GM10847 (cell line): Measurements from ENCODE around the gene EPHA4.

Experiments used
- POLR2A ChIP-seq: IDR thresholded peaks from 2 replicates; pipeline ENCODE4 v1.6.1; 2011; ENCODE audit not compliant: insufficient read length; ENCODE audit errors: extremely low read depth

Gene EPHA4

DNA sequence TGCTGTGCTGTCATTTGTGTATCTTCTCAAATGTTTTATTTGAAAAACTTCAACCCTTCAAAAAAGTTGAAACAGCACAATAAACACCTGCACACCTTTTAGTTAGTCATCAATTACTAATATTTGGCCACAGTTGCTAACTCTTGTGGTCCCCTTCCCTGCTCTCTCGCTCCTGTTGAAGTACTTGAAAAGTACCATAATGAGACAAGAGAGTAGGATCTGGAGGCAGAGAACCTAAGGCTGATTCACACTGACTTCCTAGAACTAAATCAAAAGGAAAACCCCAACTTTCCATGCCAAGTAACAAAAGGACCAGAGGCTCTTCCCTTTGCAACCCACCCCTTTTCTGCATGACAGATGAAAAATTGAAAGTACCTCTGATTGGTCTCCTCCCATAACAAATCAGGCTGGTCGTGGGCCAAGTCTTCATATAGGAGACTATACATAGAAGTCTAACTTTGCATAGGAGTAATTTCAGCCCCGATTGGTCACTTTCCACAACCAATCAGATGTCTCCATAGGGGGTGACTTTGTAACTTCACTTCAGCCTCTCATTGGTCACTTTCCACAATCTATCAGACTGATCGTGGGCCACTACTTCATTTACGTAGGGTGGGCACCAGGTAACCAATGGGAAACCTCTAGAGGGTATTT, 179.7 kb downstream of the EPHA4 start:
- TF ChIP-seq POLR2A, result no peak

DNA sequence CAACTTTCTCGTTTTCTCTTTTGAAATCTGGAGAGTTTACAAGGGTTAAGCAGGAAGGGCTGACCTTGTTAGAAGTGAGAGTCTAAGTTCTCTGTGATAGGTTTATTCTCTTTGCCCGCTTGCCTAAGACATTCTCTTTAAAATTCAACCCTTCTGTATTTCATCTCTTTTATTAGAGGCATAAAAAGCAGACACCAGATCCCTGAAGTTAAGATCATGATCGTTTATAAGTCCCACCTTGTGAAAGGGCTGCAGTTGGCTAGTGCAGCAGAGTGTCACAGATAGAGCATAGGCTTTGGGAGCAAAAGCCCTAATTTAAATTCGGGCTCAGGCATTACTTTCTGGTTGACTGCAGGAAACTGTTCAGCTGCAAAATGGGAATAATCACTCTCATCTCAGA, 181.2 kb downstream of the EPHA4 start:
- TF ChIP-seq POLR2A, result no peak

DNA sequence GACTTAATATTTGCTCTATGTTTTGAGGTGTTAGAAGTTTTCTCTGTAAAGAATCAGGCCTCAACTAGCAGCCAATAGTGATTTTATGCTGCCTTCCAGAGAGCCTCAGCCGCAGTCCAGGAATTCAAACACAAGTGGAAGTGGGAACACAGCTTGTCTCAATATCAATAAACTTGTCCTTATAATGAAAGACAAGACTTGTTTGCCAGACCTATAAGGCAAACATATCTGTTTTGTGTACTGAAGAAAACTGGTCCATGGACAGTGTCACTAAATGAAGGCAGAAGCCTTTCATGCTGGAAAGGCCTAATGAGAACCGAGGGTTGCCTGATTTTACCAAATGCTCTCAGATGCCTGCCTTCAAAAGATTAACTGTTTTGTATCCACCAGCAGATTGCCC, 182.2 kb downstream of the EPHA4 start:
- no peak for TF ChIP-seq POLR2A

DNA sequence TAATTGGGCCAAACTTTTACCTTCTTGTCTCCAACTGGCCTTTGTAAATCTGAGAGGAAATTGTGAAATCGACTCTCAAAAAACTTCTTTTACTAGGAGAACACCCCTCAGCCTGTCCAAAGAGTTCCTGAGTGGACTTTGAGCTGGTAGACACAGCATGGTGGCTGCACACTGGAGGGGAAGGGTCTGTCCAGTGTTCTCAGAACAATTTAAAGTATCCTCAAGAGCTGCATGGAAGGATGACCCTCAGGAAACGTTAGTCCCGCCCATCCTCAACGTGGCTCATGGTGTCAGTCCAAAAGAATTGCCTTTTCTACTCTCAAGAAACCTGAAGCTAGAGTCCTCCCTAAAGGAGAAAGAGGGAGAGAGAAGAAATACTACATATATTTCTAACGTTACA, 182.7 kb downstream of the EPHA4 start:
- TF ChIP-seq POLR2A, result no peak

DNA sequence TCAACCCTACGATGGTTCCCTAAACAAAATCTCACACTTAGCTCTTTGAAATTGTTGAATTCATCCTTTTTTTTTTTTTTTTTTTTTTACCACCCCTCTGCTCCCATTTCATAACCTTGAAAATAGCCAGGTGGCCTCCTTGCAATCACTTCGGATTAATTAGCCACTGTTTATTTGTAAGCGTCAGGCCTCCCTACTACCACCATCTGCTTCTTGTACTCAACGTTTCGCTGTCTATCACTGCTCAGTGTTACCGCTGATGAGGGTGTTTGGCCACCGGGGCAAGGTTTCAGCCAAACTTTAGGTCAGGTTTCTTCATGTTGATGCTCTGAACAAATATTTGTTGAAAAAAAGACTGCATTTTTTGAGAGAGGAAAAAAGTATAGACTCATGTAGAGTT, 183.2 kb downstream of the EPHA4 start:
- TF ChIP-seq POLR2A, result no peak

DNA sequence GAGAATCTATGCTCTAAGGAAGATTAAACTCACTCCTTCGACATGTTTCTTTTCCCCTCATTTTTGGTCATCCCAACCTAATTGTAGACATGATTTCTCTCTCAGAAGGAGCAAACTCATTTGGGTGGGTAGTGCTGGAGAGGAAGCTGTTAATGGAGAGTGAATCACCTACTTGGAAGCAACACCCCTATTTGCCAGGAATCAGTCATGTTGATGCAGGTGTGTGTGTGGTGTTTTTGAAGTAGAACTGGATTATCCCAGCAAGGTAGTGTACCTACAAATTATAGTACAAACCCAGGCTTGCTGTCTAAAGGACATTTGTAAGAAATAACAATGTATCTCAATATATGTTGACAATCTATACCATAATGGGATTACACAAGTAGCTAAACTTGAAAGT, 186.4 kb downstream of the EPHA4 start:
- no peak for TF ChIP-seq POLR2A

DNA sequence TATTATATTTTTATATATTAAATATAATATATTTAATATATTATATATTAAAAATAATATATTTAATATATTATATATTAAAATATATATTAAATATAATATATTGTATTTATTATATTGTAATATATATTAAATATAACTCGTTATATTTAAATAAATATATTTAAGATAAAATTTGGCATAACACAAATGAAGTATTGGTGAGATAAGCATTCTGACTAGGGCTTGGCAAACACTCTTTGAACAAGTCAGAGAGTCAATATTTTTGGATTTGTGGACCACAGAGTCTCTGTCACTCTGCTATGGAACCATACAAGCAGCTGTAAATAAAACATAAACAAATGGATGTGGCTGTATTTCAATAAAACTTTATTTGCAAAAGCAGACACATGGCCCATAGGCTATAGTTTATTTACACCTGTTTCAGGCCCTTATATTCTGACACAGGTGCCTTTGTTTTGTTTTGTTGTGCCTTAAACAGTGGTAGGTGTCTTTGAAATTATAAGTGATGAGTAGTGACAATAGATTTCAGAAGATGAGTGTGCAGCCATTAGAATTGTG, 190.1 kb downstream of the EPHA4 start:
- no peak for TF ChIP-seq POLR2A

DNA sequence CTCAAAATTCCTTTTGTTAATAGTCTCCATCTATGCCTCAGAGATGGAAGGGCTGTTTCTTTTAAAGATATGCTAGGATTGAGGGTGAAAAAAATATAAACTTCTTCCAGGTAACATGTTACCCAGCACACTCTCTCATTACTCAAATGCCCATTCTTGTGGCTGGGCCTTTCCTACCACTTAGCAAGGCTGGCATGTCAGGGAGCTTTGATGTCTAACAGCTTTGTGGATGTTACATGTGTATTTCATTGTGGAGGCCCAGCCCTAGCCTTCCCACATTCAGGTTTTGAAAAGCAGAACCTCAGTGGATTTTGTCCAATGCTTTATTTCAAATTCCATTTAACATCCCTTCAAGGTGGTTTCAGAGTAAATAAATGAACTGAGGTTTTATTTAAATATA, 191.4 kb downstream of the EPHA4 start:
- TF ChIP-seq POLR2A, result no peak

DNA sequence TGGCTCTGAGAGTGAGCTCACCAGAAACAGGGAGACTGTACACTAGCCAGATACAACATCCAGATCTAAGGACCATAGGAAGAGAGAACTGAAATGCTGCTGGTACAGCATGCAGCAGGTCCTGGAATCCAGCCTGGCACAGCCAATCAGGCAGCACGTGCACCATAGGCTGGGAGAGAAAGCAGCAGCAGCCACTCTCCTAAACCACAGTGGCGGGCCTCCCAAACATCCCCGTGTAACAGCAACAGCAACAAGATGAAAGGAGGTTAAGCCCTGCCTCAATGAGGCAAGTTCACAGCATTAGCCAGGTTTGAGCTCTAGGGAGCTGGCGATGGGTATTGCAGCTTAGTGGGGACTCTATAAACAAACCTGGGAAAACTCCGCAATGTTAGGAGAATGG, 192.0 kb downstream of the EPHA4 start:
- no peak for TF ChIP-seq POLR2A

DNA sequence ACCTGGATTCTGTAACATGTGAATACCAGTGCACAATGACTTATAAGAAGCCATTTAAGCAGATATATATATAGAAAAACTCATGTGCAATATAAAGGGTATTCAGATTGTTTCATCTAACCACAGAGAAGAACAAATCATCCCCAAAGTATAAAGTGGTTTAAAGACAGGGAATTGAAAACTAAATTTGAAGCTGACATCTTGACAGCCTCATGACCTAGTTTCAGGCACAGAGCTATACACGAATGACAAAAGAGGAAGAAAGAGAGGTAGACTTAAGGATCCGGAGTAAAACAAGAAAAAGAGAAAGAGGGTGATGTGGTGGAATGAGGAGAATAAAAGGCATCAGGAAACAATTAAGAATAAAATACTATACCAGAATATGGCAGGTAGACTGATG, 194.5 kb downstream of the EPHA4 start:
- TF ChIP-seq POLR2A, result no peak

DNA sequence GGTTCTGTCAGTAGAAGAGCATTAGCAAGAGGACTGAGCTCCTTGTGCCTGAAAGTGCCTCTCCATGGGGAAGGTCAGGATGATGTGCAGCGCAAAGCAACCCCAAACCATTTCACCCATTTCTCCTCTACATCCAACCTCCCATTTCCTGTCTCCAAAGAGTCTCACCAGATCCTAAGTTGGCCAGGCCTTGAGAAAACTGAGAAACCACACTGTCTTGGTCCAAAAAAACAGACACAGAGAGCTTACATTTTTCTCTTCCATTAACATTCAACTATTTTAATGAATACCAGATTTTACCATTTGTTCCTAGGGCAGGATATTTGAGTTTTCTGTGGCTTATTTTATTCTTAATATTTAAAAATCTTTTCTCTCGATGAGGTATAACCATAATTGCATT, 195.0 kb downstream of the EPHA4 start:
- no peak for TF ChIP-seq POLR2A

DNA sequence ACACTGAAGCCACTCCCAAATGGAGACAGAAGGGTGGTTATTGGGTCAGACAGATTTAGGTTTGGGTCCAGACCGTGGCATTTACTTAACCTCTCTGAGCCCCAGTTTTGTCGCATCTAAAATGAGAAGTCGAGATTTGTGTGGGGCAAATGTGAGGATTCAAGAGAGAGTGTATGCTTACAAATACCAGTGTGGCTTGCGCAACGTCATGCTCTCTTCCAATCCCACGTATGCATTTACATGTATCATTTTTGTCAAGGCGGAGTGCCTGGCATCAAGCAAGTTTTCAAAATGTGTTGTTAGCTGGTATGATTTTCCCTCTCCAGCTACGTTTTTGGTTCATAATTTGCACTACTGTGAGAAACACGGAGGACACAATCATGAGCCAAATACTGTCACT, 197.9 kb downstream of the EPHA4 start:
- TF ChIP-seq POLR2A, result no peak

DNA sequence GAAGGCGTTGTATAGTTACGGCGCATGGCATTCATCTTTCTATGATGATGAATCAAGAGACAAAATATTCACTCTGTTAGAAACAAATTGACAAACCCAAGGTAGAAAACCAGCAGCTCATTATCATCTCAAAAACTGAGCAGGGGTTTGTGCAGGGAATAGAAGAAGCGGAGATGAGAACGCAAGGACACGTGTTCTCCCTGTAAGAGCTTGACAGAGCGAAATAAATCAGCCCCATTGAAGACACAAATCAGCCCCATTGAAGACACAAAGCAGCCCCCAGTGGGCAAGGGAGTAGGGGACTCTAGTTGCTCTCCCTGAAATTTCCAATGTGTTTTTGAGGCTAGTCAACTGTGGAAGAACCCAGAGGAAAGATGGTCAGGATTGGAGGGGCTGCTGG, 199.2 kb downstream of the EPHA4 start:
- TF ChIP-seq POLR2A, result no peak

DNA sequence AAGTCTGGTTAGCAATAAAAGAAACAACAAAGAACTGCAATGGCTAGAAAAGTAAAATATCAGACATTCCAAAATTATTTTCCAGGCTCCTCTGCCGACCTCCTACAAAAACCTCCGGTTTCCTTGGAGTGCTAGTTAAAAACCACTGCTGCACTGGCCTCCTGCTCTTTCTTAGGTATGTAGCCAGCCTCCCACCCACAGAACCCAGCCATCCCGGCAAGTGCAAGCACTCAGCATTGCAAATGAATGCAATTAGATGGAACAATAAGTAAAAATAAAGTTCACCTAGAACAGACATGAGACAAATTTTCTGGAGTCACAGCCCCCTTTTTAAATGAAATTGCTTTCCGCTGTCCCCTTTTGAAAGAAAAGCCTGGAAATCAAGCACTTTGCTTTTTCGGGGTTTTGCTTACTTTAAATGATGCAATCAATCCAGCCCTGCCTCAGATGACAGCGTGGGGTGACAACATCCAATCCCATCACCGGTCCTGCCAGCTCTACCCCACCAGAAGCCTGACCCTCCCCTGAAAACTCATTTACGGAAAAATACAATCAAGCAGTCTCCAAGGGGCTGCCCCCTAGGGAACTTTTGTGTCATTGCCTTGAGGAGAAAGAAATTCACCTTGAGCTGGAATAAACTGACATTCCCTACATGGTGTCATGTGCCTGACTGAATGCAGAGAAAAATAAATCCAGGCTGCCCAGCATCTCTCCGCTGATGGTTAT, 199.8 kb downstream of the EPHA4 start:
- no peak for TF ChIP-seq POLR2A

DNA sequence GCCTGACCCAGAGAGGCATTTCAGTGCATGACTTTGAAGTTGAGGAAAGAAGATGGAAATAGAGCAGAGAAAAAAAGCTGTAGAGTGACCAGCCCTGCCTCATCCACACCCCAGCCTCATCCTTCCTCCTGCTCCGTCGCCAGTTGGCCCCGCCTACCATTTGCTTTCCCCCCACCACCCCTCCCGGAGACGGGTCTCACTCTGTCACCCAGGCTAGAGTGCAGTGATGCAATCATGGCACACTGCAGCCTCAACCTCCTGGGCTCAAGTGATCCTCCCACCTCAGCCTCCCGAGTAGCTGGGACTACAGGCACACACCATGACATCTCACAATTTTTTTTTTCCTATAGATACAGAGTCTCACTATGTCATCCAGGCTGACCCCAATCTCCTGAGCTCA, 200.8 kb downstream of the EPHA4 start:
- no peak for TF ChIP-seq POLR2A

DNA sequence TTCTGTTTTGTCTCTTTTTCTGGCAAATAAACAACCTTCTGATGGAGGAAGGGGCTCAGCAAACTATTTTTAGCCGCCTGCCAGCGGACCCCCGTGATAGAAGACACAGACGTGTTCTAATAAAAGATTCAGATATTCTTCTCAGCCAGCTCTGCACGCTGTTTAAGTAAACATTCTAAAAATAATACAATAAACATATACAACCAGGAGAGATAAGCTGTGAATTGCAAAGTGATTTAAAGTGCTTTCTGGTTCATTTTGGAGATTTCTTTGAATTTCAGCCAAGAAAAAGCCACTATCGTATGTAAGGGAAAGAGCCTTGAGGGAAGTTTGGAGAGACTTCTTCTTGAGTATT, 201.3 kb downstream of the EPHA4 start:
- TF ChIP-seq POLR2A, result no peak
